GM23338 (cell line): ENCODE data around the gene NLRP5. TPM values are rescaled to one million over a fixed set of nuclear protein-coding genes. Genes with fewer than 3 reads are reported as not detected.

Source experiments
- ATAC-seq: fragments of 200-7000 bp; cut with Tn5 transposase; 3 replicates; pipeline ENCODE4 v1.9.1; 2020
- DNase-seq: peaks from one replicate; pipeline ENCODE4 v3.0.0-alpha.2; 2015; ENCODE audit warnings: low spot score
- H2AFZ ChIP-seq: fragments of 200-600 bp; sonication (generic); 2 replicates; pipeline ENCODE4 v1.8.0; 2016; ENCODE audit warnings: antibody characterized with exemption, mild to moderate bottlenecking, moderate library complexity
- H3F3A ChIP-seq: fragments of 200-600 bp; sonication (generic); replicated peaks from 2 replicates; pipeline ENCODE4 v1.8.0; 2017; ENCODE audit warnings: antibody characterized with exemption, mixed run types, low read depth
- H3K27ac ChIP-seq: fragments of 200-600 bp; sonication (generic); 2 replicates; pipeline ENCODE4 v1.6.1; 2016; ENCODE audit warnings: low read depth
- H3K27me3 ChIP-seq: fragments of 200-600 bp; sonication (generic); 2 replicates; pipeline ENCODE4 v1.8.0; 2016; ENCODE audit warnings: mild to moderate bottlenecking, mixed run types, moderate library complexity; ENCODE audit not compliant: insufficient read depth
- H3K36me3 ChIP-seq: fragments of 200-600 bp; sonication (generic); 2 replicates; pipeline ENCODE4 v1.8.0; 2016; ENCODE audit warnings: mild to moderate bottlenecking; ENCODE audit not compliant: insufficient read depth
- H3K4me1 ChIP-seq: fragments of 200-600 bp; sonication (generic); 2 replicates; pipeline ENCODE4 v1.8.0; 2016; ENCODE audit warnings: mild to moderate bottlenecking, moderate library complexity; ENCODE audit not compliant: insufficient read depth
- H3K4me2 ChIP-seq: fragments of 200-600 bp; sonication (generic); 2 replicates; pipeline ENCODE4 v1.7.1; 2017; ENCODE audit warnings: mixed run types
- H3K4me3 ChIP-seq: fragments of 200-600 bp; sonication (generic); 2 replicates; pipeline ENCODE4 v1.6.1; 2016; ENCODE audit warnings: mixed run types
- H3K79me2 ChIP-seq: fragments of 200-600 bp; sonication (generic); replicated peaks from 2 replicates; pipeline ENCODE4 v1.8.0; 2017; ENCODE audit warnings: mild to moderate bottlenecking; ENCODE audit not compliant: insufficient read depth
- H3K9me2 ChIP-seq: fragments of 200-600 bp; sonication (generic); 2 replicates; pipeline ENCODE4 v1.8.0; 2017; ENCODE audit not compliant: insufficient read depth
- H4K20me1 ChIP-seq: fragments of 200-600 bp; sonication (generic); replicated peaks from 2 replicates; pipeline ENCODE4 v1.8.0; 2017; ENCODE audit warnings: mild to moderate bottlenecking; ENCODE audit not compliant: insufficient read depth
- H3K27ac Mint-ChIP-seq: 2 replicates; pipeline ENCODE4 v1.8.0; 2020; ENCODE audit warnings: inconsistent platforms, mild to moderate bottlenecking, moderate library complexity, mixed read lengths
- H3K27me3 Mint-ChIP-seq: 3 replicates; pipeline ENCODE4 v1.8.0; 2022; ENCODE audit warnings: low read depth, mild to moderate bottlenecking, moderate library complexity, mixed read lengths, inconsistent platforms; ENCODE audit not compliant: insufficient read depth, poor library complexity
- H3K36me3 Mint-ChIP-seq: 3 replicates; pipeline ENCODE4 v1.8.0; 2021; ENCODE audit warnings: low read depth, mild to moderate bottlenecking, inconsistent platforms, moderate library complexity, mixed read lengths
- H3K4me1 Mint-ChIP-seq: 3 replicates; pipeline ENCODE4 v1.8.0; 2020; ENCODE audit warnings: mild to moderate bottlenecking, inconsistent platforms, mixed read lengths
- H3K4me3 Mint-ChIP-seq: 3 replicates; pipeline ENCODE4 v1.8.0; 2021; ENCODE audit warnings: moderate library complexity, mild to moderate bottlenecking, inconsistent platforms, mixed read lengths
- H3K9me3 Mint-ChIP-seq: 3 replicates; pipeline ENCODE4 v1.8.0; 2020; ENCODE audit warnings: moderate library complexity, mild to moderate bottlenecking, inconsistent platforms, mixed read lengths
- REST ChIP-seq: IDR thresholded peaks from one replicate; pipeline ENCODE4 v1.6.1; 2018; ENCODE audit warnings: antibody characterized with exemption; ENCODE audit not compliant: unreplicated experiment
- ZNF114 ChIP-seq: fragments of 250-450 bp; sonication (Bioruptor Pico); IDR thresholded peaks from 2 replicates; pipeline ENCODE4 v1.5.0; 2020; ENCODE audit warnings: mild to moderate bottlenecking, moderate library complexity
- ZNF462 ChIP-seq: fragments of 250-450 bp; sonication (Bioruptor Pico); IDR thresholded peaks from 2 replicates; pipeline ENCODE4 v1.5.0; 2020; ENCODE audit warnings: mild to moderate bottlenecking, moderate library complexity
- polyA plus RNA-seq: library from polyadenylated mRNA; unstranded; fragments of >200 nt; fragmentation: Nextera tagmentation; extraction: Ambion mirVana; gene quantifications from 2 replicates; pipeline ENCODE4 v1.2.1, GENCODE V29; 2016
- total RNA-seq: library from RNA; depleted of rRNA; stranded (reverse); fragments of >200 nt; shearing (Covaris generic); gene quantifications from 2 replicates; pipeline ENCODE4 v1.2.3, GENCODE V29; 2014
- TF ChIP-seq, protein P1 (sequence below), 2 experiments: fragments of 200-600 bp in 1 of 2; sonication (generic) in 1 of 2; conservative IDR thresholded peaks; 2 replicates each; pipeline versions ENCODE4 v1.5.1 to v1.6.1; 2016 to 2017; ENCODE audit warnings: antibody characterized with exemption in 2 of 2, low read depth in 2 of 2, mild to moderate bottlenecking in 2 of 2, moderate library complexity in 1 of 2

The NLRP5 gene
- total and polyA plus RNA-seq, 2 experiments from 2014 or later, result not detected

GRCh38 chr19:56106993-56107392, 120.4 kb downstream of the NLRP5 start:
- Mint-ChIP-seq H3K9me3 (no peaks in the 10 kb centered on the region), H3K27me3 (peaks cover 34% of the 10 kb centered on the region), H3K4me3 (no peak overlapping the region; the same call in 2 of the 3 replicates), H3K27ac (peak overlapping the region; percentile 86; the same call in 1 of the 2 replicates), H3K36me3 (peaks cover 4% of the 10 kb centered on the region; the same call in 1 of the 3 replicates), H3K4me1 (peaks cover 56% of the 10 kb centered on the region)
- no peaks in the 10 kb centered on the region for H3K27me3 ChIP-seq
- H3K4me2 ChIP-seq, result no peak overlapping the region
- DNase-seq, result no peak
- H2AFZ ChIP-seq, result no peak overlapping the region
- peaks cover 37% of the 10 kb centered on the region for H4K20me1 ChIP-seq
- TF ChIP-seq ZNF114 (CRISPR knock-in tag), result no peak
- TF ChIP-seq ZNF462 (CRISPR knock-in tag), result no peak
- no peak for TF ChIP-seq REST
- TF ChIP-seq, protein P1, sequence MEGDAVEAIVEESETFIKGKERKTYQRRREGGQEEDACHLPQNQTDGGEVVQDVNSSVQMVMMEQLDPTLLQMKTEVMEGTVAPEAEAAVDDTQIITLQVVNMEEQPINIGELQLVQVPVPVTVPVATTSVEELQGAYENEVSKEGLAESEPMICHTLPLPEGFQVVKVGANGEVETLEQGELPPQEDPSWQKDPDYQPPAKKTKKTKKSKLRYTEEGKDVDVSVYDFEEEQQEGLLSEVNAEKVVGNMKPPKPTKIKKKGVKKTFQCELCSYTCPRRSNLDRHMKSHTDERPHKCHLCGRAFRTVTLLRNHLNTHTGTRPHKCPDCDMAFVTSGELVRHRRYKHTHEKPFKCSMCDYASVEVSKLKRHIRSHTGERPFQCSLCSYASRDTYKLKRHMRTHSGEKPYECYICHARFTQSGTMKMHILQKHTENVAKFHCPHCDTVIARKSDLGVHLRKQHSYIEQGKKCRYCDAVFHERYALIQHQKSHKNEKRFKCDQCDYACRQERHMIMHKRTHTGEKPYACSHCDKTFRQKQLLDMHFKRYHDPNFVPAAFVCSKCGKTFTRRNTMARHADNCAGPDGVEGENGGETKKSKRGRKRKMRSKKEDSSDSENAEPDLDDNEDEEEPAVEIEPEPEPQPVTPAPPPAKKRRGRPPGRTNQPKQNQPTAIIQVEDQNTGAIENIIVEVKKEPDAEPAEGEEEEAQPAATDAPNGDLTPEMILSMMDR (conservative IDR thresholded peaks at IDR 0.05; ENCODE audit: low read depth in 2 of 2), result no peak
- no peak for ATAC-seq
- H3K9me2 ChIP-seq, result no peaks in the 10 kb centered on the region
- 0 out of 2 replicates have a peak, but pooled peaks cover 3% of the 10 kb centered on the region for H3F3A ChIP-seq
- peak overlapping the region; percentile 66; the same call in 1 of the 2 replicates for H3K27ac ChIP-seq
- H3K79me2 ChIP-seq, result peaks cover 87% of the 10 kb centered on the region
- peaks cover 46% of the 10 kb centered on the region for H3K4me1 ChIP-seq
- no peak overlapping the region for H3K4me3 ChIP-seq
- H3K36me3 ChIP-seq, result no peaks in the 10 kb centered on the region
